Activated CD4-positive, CD25-positive, alpha-beta regulatory T cell treated with anti-CD3 and anti-CD28 coated beads, Interleukin-2, amount 50 U/mL, for 16 hours (primary cell): Measurements from ENCODE around the gene WDR93.

Source experiments
- DNase-seq: peaks from one replicate; pipeline ENCODE4 v3.0.0-alpha.2; 2020; ENCODE audit warnings: low read depth, low spot score

Gene WDR93

DNA sequence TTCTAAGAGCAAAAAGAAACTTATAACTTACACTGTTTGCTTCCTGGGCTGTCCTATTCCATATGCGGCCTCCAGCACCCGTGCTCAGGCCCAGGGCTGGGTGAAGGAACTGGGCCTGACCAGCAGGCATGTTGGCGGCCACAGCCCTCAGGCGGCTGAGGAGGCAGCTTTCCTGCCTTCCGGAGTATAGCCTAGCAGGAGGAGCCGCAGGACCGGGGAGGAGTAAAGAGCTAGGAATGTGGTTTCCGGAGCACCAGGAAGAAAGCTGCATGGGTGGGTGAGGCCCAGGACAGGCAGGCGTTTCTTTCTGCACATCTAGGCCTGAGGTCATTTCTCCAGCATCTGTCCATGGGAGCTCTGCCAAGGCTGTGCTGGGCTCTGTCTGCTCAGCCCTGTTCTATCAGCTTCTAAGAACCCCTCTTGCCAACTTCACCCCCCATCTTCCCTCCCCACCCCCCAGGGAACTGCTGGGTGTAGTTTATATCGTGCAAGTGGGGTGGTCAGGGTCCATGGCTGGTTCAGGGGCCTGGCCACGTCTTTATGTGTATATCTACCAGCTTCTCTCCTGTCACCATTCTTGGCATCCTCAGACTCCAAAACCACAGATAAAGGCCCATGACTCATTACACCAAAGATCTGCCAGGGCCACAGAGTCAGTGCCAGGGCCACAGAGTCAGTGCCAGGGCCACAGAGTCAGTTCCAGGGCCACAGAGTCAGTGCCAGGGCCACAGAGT lies 27.6 kb upstream of the WDR93 start:
- no peak for DNase-seq

DNA sequence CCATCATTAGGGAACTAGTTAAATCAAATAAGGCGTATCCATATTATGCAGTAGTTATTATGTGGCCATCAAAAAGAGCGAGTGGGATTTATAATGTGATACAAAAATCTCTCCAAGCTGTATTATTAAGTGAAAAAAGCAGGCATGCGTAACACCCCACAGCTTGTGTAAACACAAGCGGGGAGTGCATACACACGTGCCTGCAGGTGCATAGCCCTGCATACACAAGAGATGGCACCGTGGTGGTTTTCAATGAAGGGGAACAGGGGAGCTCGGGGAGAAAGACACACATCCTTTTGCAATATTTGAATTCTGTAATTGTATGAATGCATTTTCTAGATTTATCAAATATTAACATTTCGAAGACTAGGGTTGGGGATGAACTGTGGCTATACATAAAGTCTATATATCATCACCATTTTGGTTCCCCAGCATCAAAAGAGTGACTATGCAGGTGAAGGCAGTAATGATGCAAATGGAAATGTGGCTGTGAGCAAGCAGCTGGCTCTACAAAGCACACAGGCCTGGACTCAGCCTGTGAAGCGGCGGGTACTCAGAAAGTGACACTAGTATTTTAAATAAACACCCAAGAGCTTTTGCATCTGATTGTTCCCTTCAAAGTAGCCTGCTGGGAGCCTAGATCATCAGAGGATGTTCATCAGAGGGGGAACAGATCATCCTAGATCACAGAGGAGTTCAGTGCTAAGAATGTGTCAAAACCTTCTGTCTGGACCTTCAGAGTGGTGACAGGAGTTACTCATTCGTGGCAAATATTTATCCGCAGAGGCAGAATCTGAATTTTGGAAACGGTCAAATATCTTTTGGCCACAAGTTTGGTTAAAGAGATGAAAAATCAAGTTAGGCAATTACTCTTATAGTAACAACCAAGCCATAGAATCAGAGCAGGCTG lies 25.9 kb upstream of the WDR93 start:
- DNase-seq = no peak

DNA sequence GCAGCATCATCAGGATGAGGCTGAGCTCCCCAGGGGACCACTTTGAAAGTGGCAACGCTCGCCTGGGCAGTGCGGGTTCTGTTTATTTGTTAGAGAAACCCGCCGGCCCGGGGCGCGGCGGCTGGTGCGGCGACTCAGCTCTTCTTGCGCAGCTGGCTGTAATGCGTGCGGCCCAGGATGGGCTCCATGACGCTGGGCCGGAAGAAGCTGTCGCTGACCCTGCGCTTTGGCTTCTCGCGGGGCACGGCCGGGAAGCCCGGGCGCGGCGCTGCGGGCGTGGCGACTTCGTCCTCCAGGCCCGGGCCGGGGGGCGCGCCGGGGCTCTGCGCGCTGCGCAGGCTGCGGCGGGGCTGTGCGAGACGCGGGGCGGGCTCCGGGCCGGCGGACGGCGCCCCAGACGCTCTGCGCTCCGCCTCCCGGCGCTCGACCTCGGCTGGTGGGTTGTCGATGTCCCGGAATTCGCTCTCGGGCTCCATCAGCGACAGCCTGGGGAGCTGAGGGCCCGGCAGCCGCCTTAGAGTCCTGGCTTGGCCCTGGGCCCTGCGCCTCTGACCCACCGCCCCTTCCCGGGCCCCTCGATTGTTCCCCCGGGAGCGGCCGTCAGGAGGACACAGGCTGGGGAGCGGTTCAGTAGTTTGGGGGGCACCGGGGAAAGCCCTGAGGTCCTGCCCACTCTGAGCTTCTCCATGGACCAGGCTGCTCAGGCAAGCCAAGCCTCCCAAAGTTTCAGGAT lies 25.0 kb upstream of the WDR93 start:
- DNase-seq = no peak

DNA sequence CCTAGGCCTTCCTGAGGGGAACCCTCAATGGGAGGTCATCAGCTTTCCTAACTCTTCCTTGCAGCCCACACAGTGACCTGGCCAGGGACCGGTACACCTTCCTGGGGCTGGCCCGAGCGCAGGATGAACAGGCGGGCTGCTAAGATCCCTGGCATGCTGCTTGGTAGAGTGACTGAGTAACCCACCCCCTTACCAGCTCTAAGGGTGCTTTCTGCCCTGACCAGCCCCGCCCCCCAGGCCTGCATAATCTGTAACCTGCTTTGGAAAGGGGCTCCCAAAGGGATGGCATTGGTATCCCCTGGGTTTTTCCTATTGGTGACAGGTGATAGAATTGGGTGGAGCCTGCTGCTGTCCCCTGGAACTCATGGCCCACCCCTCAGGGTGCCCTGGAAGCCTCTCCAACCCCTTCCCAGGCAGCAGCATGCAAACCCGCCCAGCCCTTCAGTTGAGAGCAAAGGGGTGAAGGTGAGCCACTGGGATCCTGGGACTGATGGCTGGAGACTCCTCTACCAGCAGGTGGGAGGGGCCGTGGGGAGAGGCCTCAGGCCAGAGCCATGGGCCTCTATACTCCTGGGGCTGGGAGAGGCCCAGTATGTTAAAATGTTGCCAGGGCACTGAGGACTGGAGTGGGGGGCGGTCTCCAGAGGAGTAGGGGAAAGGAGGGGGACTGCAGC lies 24.3 kb upstream of the WDR93 start:
- DNase-seq = no peak

DNA sequence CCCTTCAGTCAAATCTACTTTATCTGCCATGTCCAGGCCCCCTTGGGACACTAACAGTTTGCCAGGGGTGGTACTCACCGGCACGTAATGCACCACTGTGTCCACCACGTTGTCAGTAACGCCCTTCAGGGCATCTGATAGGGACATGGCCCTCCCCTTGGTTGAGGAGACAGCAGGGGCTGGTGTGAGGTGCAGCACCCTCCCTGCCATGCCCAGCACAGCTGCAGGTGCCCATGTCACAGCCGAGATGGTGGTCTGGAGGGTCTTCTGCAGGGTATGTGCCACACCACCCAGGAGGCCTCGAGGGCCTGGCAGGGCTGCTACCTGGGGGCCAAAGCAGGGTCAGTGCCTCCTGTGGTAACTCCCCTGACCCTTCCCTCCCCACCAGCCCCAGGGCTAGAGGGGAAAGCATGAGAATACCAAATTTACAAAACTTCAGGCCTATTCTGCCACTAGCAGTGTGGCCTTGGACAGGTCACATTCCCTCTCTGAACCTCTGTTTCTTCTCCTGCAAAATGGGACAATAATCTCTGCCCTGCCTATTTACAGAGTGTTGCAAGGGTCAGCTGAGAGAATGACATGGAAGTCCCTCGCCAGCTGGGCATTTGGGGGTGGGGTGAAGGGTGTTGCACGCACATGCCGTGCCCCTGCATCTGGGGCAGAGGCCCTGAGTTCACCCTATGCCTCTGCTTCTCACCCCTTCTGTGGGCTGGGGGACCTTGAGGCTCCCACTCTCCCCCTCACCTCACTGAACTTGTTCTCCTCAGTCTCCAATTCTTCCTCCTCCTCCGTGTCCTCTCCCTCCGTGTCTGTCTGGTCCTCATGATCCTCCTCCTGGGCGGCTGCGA lies 23.5 kb upstream of the WDR93 start:
- no peak for DNase-seq

DNA sequence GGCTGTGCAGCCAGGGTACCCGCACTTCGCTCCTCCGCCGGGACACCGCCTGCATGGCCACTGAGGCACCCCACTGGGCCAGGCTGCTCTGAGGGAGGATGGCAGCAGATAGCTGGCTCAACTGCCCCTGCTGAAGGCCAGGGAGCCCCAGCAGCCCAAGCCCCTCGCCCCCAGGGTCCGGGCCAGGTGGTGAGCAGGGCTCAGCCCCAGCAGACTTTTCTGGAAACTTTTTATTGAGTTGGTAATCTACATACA lies 23.0 kb upstream of the WDR93 start:
- DNase-seq = no peak

DNA sequence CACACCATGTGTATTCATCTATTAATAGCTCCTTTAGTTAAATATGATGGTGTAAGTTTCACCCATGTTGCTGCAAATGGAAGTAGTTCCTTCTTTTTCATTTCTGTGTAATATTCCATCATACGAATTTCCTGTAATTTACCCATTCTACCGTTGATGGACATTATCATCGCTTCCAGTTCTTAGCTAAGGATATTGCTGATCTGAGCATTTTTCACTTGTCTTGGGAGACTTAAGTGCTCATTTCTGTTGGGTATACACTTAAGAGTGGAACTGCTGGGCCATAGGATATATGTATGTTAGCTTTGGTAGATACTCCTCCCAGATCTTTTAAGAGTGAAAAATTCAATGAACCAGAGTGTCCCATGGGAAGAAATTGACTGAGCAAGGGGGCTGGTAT lies 22.4 kb upstream of the WDR93 start:
- no peak for DNase-seq

DNA sequence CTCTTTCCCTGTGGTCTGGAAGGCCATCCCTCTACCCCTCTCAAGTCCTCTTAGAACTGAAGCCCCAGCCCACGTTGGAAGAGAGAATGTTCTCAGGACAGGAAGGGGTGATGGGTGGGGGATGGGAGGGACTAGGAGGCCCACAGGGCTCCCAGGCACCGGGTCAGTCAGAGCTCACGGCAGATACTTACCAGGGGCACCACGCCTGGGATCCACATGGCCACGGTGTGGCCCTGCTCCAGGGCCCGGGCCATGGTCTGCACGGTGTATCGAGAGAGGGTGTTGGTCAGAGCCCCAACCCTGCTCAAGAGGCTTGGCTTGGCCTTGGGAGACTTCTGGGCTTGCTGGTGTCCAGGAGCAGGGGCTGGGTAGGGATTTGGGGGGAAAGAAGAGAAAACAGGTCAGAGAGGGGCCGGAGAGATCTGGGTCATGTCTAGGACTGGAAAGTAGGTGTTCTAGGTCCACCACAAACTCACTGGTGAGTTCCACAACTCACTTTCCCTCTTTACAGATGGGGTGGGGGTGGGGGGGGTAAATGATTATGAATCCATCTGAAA lies 21.2 kb upstream of the WDR93 start:
- DNase-seq = no peak

DNA sequence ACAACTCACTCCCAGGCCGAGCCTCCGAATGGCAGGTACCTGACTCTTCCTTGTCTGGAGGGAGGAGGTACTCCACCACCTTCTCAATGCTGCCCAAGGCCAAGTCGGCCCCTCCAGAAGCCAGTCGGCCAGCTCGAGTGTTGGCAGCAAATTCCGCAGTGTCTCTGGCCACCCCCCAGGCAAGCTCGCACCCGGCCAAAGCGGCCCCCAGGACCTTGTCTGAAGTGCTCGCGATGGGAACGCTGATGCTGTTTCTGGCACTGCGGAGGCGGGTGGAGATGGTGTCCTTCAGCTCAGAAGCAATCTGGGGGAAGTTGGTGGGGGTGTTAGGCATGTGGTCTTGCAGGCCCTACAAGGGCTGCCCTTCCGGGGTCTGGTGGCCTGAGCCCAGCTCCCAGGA lies 20.7 kb upstream of the WDR93 start:
- DNase-seq = no peak

DNA sequence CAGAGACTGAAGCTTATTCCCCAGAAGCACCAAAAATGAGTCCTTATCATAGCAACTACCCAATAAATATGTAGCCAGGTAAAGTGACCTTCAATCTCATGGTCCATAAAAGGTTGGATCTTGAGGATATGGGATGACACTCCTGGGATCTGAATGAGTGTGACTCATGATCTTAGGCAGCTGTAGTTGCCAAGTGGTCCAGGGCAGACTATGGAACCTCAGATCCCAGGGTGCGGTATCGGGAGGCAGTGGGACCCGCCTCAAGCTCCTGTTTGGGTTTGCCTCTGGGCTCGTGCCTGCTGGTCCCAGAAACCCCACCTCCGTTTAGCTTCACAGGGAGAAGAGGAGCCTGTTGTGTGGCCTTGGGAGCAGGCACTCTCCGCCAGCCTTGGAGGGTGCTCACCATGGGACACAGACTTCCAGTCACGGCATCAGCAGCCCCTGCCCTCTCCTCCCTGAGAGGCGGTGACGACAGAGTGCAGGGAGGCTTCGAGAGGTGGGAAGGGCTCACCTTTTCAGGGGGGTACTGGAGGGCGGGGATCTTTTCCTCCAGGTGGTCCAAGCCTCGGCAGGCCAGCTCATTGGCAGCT lies 19.5 kb upstream of the WDR93 start:
- no peak for DNase-seq

DNA sequence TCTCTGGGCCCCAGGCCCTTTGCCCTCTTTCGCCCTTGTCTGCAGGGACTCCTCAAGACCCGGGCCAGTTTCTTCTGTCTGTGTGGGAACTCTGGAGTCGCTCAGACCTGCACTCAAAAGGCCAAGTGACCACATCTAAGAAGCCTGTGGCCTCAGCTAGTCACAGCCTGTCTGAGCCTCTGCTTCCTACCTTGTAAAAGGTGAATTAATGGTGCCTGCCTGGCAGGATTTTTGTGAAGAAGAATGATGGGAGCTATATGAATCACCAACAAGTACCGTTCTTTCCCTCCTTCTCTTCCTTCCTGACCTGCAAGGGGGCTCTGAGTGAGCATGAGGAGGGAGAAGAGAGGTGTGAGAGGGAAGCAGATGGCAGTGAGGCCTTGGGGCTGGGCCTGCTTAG lies 18.9 kb upstream of the WDR93 start:
- DNase-seq = no peak

DNA sequence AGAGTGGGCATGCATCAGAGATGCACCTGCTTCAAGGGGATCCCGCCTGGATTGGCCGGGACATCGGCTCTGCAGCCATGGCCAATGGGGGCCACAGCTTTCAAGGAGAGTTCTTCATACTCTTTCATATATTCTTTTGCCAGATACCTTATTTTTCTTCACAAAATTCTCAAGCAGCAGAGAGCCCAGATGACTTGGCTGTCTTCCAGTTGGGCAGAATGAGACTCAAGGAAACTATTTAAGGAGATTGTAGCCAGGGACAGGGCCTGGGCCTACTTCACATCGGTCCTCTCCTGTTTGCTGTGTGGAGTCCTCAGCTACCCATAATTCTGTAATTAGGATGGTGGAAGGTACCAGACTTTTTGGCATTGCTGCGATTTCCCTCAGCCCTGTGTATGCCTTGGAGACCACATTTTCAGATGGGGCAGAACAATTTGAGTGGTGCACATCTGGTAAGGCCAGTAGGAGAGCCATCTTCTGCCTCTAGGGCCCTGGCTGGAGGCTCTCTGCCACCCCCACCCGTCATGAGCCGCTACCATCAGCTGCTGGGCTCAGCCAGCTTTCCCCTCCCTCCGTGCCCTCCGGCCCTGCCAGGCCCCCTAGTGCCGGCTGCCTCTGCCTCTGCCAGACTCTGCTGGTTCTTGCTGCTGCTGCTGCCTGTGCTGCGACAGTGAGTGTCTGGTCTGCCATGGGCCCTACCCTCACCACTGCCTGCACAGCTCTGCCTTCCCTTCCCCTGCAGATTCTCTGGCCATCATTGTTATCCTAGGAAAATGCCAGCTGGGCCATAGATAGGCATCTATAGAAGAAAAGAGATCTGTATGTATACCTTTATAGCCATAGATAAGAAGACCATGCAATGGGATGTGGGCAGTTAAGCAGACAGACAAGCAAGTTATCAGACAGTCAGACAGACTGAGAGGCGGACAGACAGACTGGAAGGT lies 18.1 kb upstream of the WDR93 start:
- DNase-seq = no peak

DNA sequence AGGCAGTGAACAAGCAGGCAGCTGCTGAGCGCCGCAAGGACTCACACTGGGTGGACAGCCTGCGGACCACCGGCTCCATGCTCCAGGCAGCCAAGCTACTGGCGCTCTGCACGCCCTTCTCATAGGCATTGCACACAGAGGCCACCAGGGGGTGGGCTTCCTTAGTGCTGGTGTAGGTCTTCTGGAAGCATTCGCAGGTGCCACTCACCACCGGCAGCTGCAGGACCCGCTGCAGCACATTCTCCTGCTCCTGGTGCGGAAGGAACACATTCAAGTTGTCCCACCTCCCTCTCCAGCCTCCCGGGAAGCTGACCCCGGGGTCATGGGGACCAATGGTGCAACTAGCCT lies 17.5 kb upstream of the WDR93 start:
- DNase-seq = no peak

DNA sequence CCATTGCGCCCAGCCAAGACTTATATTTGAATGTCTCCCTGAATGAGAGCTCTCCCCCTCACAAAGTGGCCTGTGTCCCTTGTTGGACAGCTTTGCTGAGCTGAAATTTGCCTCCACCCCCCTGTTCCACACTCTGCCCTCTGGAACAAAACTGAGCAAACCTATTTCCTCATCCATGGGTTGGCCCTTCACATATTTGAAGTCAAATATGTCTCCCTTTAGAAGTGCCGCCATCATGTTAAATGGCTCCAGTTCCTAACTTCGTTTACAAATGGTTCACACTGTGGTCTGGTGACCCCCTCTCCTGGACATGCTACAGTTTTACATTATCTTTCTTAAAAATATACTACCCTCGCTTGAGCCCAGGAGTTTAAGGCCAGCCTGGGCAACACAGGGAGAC lies 16.1 kb upstream of the WDR93 start:
- DNase-seq = no peak

DNA sequence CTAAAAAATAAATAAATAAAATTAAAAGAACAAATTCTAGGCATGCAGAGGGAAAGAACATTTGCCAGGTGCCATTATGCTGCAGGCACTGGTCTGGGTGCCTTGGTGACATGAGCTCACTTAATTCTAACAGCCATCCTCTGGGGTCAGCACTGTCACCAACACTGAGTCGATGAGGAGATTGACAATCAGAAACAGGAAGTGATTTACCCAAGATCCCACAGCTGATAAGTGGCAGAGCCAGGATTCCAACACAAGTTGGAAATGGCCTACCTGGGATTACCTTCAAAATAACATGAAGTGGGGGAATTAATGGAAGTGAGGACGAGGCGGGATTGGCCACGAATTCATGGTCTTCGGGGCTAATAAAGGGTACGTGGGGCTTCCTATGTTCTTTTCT lies 15.0 kb upstream of the WDR93 start:
- DNase-seq = no peak

DNA sequence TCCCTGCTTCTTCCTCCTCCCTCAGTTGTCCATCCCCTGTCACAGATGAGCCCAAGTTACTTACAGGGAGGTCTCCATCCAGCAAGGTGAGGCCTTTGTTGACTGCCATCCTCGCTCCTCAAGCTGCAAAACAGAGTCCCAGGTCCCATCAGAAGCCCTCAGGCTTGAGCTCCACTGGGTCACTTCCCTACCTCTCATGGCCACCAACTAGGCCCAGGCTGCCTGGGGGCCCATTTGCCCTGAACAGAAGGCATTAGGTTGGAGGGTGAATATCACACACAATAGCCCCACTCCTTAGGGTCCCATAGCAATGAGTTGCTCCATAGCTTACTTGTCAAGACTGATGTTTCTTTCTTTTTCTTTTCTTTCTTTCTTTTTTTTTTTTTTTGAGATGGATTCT lies 13.2 kb upstream of the WDR93 start:
- no peak for DNase-seq

DNA sequence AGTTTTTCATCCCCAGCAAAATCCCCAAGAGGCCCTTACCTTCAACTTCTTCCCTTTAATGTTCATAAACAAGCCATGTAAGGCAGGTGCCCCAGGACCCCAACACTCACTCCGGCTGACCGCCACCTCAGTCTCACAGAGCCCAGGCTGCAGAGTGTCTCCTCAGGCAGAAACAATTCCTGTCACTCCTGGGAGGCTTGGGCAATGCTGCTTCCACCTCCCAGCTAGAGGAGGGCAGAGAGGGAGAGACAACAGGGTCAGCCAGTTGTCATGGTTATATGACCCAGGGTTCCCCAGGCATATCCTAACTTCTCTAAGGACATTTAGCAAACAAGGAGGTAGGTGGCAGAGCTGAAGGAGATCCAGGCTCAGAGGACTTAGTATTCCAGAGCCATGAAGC lies 11.4 kb upstream of the WDR93 start, which contains the start of gene PLIN1:
TSS of gene PLIN1 (minus strand) at position 156 of the 400 bp plus-strand sequence. CDS start 1,878 bp downstream, outside the sequence.
- no peak for DNase-seq

DNA sequence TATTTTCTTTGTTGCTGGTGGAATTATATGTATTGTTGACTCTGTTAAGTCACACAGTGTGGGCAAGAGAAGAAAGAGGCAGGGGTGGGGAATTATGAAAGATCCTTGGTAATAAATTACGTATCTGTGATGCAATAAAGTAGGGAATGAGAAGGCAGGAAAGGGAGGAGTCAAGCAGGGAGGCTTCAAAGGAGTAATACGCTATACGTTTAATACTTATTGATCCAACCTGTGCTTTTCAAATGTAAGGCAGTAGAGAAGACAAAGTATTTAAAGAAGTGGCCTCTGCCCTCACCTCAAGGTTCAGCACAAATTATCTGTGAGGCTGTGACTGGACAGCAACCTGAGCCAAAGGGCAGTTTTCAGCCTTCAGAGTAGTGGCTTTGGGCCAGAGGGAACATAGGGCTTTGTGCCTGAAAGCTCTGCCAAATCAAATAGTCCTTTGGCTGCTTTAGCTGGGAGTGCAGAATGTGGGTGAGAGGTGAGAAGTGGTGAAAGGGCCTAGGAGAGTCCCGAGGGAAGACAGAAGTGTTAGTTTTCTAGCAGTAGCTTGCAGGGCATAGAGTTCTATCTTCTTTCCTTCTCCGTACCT lies 10.2 kb upstream of the WDR93 start:
- DNase-seq = no peak

DNA sequence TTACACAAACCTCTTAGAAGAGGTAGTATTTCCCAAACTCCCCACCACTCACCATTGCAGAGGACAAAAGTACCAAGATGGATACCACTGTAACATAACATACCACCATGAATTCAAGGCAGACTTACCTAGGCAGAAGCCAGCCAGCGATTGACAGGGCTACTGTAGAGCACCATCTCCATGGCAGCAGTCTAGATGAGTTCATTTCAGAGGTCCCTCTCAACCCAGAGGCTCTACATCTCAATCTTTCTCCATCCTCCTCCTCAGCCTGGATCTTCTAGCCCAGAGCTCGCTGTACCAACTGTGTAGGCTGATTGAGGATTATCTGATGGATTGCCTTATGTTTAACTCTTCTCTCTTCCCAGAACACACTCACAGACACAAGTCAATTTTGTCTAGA lies 9.5 kb upstream of the WDR93 start:
- no peak for DNase-seq
